Peyer's patch (tissue), 4 donors: ENCODE measurements around the gene CALCOCO1. TPM values are rescaled to one million over a fixed set of nuclear protein-coding genes. Genes with fewer than 3 reads are reported as not detected.

Experiments used
- DNase-seq, 3 donors: peaks; one replicate each; pipeline ENCODE4 v3.0.0-alpha.2; 2017 to 2019
- H3K27ac ChIP-seq, 4 donors: fragments of 200-600 bp; sonication (generic); one replicate each; pipeline ENCODE4 v1.5.1; 2016 to 2019
- H3K27me3 ChIP-seq, 2 donors: fragments of 200-600 bp; sonication (generic); one replicate each; pipeline ENCODE4 v1.5.1; 2019
- H3K36me3 ChIP-seq, 3 donors: fragments of 200-600 bp; sonication (generic); one replicate each; pipeline ENCODE4 v1.5.1; 2016 to 2019
- H3K4me1 ChIP-seq, 4 donors: fragments of 200-600 bp; sonication (generic); one replicate each; pipeline ENCODE4 v1.5.1; 2016 to 2019
- H3K4me3 ChIP-seq, 4 donors: fragments of 200-600 bp; sonication (generic); 1 replicate in 3 of 4; 2 replicates in 1 of 4; pipeline ENCODE4 v1.5.1; 2016 to 2019; ENCODE audit warnings: mild to moderate bottlenecking in 1 of 4
- H3K9me3 ChIP-seq, 4 donors: fragments of 200-600 bp; sonication (generic); one replicate each; pipeline ENCODE4 v1.5.1; 2016 to 2019; ENCODE audit warnings: mild to moderate bottlenecking in 1 of 4
- POLR2A ChIP-seq, 2 donors: fragments of 450-650 bp; IDR thresholded peaks; one replicate each; pipeline ENCODE4 v1.5.1; 2017; ENCODE audit warnings: antibody characterized with exemption in 2 of 2, mild to moderate bottlenecking in 2 of 2, moderate library complexity in 2 of 2
- total RNA-seq, 4 donors: library from RNA; depleted of rRNA; stranded (reverse); fragments of >200 nt; gene quantifications; one replicate each; pipeline ENCODE4 v1.1.0, GENCODE V29; 2016
- TF ChIP-seq, protein P1 (sequence below), 6 experiments: fragments of 450-650 bp in 4 of 6; fragments of 200-600 bp in 2 of 6; sonication (generic) in 1 of 6; IDR thresholded peaks; one replicate each; pipeline ENCODE4 v1.5.1; 2017 to 2019; ENCODE audit warnings: antibody characterized with exemption in 6 of 6, mild to moderate bottlenecking in 3 of 6, moderate library complexity in 1 of 6

CALCOCO1 gene, protein sequence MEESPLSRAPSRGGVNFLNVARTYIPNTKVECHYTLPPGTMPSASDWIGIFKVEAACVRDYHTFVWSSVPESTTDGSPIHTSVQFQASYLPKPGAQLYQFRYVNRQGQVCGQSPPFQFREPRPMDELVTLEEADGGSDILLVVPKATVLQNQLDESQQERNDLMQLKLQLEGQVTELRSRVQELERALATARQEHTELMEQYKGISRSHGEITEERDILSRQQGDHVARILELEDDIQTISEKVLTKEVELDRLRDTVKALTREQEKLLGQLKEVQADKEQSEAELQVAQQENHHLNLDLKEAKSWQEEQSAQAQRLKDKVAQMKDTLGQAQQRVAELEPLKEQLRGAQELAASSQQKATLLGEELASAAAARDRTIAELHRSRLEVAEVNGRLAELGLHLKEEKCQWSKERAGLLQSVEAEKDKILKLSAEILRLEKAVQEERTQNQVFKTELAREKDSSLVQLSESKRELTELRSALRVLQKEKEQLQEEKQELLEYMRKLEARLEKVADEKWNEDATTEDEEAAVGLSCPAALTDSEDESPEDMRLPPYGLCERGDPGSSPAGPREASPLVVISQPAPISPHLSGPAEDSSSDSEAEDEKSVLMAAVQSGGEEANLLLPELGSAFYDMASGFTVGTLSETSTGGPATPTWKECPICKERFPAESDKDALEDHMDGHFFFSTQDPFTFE
- total RNA-seq, result 100 to 1,000 TPM in 3 of 4 donors, 10 to 100 TPM in 1; 79.7 to 342 (median 175) TPM

DNA sequence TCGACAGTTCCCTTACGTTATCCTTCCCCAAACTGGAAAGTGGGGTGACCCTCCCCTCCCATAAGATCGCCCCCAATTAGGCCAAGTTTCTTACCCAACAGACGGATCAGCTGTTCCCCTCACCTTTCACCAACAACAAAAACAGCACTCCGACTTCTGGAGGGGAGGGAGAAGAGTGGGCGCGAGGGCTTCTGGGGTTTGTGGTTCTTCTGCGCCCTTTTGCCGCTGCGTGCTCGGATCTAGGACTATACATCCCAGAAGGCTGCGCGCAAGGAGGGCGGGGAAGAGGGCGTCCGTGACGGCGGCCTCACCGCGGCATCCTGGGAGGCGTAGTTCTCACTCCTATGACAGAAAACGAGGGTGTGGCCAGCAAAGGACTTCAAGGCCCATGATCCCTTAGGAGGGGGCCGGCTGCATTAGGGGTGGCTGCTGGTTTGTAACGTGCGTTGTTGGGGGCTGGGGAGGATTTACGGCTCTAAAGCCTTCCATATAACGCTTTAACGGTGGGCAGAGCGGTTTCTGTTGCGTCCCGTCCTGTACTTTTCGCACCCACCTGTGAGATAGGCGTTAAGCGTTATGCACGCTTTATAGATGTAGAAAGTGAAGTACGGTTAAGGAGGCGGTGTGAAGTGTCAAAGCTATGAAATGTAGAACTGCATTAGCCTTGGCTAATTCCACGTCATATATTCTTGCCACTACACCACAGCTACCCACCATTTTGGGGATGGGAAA lies at the start of gene CALCOCO1:
Gene CALCOCO1 (minus strand): TSS at position 143 of the 732 bp plus-strand sequence. CDS start 2,210 bp downstream, outside the sequence.
- Histone ChIP-seq H3K27ac (peak within 1 kb of the TSS; percentile 52 to 70 (median 68)), H3K4me1 (peaks cover 0 to 14% (median 5%) of the 10 kb centered on the region in 4 donors), H3K27me3 (no peaks in the 10 kb centered on the region), H3K36me3 (peaks cover 0 to 25% (median 0%) of the 10 kb centered on the region in 3 donors), H3K9me3 (no peaks in the 10 kb centered on the region), H3K4me3 (peak within 1 kb of the TSS; percentile 50 to 85 (median 62))
- TF ChIP-seq, protein P1, sequence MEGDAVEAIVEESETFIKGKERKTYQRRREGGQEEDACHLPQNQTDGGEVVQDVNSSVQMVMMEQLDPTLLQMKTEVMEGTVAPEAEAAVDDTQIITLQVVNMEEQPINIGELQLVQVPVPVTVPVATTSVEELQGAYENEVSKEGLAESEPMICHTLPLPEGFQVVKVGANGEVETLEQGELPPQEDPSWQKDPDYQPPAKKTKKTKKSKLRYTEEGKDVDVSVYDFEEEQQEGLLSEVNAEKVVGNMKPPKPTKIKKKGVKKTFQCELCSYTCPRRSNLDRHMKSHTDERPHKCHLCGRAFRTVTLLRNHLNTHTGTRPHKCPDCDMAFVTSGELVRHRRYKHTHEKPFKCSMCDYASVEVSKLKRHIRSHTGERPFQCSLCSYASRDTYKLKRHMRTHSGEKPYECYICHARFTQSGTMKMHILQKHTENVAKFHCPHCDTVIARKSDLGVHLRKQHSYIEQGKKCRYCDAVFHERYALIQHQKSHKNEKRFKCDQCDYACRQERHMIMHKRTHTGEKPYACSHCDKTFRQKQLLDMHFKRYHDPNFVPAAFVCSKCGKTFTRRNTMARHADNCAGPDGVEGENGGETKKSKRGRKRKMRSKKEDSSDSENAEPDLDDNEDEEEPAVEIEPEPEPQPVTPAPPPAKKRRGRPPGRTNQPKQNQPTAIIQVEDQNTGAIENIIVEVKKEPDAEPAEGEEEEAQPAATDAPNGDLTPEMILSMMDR (IDR thresholded peaks at IDR 0.05), result no peak
- peak in 1 of 2 donors; percentile 40 for TF ChIP-seq POLR2A (IDR thresholded peaks at IDR 0.05)
- peak; percentile 97 to 99 (median 98) for DNase-seq

DNA sequence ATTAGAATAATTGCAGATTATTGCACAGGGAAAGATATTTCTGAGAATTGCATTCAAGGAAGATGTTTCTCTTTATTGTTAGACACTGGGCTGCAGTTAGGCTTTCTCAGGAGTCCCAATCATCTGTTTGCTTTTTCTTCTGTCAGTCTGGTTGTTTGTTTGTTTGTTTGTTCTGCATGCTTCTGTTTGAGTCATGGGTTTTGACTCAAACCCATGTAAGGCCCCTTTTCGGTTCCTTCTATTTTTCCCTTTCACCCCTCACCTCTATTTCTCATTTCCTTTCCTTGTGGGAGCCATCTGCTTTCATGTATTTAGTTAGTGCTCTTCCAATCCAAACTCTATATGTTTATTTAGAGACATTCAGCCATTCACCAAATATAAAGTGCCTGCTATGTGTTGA lies 49.6 kb upstream of the CALCOCO1 start:
- no peak overlapping the region for H3K4me3 ChIP-seq
- no peak overlapping the region for H3K27ac ChIP-seq
- no peak for TF ChIP-seq POLR2A (IDR thresholded peaks at IDR 0.05)
- TF ChIP-seq, protein P1 (IDR thresholded peaks at IDR 0.05), result no peak
- no peaks in the 10 kb centered on the region for H3K4me1 ChIP-seq
- DNase-seq, result no peak
- H3K27me3 ChIP-seq, result no peaks in the 10 kb centered on the region
- no peaks in the 10 kb centered on the region for H3K9me3 ChIP-seq
- H3K36me3 ChIP-seq, result no peaks in the 10 kb centered on the region

DNA sequence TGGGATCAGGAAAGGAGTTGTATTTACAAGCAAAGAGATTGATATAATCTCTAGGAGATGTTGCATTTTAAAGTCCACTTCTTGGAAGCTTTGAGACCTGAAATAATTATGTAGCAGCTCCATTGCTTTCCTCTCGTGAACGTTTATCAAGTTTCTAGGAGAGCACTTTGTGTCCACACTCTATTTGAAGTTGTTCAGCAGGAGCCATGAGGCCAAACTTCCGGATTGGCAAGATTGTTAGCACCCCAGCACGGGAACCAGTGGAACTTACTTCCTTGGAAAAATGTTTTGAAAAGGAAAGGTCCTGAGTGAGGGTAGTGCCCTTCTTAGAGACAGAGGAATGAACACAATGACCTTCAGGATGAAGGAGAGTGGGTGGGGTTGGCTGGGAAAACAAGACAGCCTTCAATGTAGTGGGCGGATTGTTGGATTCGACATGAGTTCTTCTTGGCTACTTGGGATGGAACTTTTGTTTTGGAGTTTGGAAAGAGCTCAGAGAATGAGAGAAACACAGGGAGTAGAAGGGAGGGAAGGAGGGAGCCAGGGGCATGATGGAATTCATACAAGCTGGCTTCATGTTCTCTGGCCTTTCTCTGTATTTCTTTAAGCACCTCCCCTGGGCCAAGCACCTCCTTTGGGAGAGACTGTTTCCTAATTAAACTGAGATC lies 48.4 kb upstream of the CALCOCO1 start:
- TF ChIP-seq, protein P1 (IDR thresholded peaks at IDR 0.05), result no peak
- no peak for TF ChIP-seq POLR2A (IDR thresholded peaks at IDR 0.05)
- H3K27ac ChIP-seq, result no peak overlapping the region
- no peak for DNase-seq
- H3K9me3 ChIP-seq, result no peaks in the 10 kb centered on the region
- no peaks in the 10 kb centered on the region for H3K4me1 ChIP-seq
- no peaks in the 10 kb centered on the region for H3K36me3 ChIP-seq
- H3K27me3 ChIP-seq, result no peaks in the 10 kb centered on the region
- no peak overlapping the region for H3K4me3 ChIP-seq

DNA sequence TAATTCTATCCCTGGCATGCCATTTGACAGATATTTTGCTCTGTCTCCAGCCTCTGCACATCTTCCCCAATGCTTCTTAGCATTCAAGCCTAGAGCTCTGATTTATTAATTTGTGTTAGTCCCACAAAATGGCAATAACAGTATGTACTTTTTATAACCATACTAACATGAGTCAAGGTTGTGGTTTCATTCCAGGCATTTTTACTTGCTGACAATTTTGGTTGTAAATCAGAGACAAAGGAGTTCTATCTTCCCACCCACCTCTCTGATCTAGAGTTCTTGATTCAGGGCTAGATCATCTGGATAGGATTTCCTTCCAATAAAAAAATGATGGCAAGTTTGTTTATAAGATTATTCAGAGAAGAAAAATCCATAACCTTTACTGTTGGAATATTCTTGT lies 43.0 kb upstream of the CALCOCO1 start:
- H3K27ac ChIP-seq, result no peak overlapping the region
- no peaks in the 10 kb centered on the region for H3K9me3 ChIP-seq
- TF ChIP-seq, protein P1 (IDR thresholded peaks at IDR 0.05), result no peak
- no peak for TF ChIP-seq POLR2A (IDR thresholded peaks at IDR 0.05)
- no peaks in the 10 kb centered on the region for H3K36me3 ChIP-seq
- H3K4me3 ChIP-seq, result no peak overlapping the region
- DNase-seq, result no peak
- no peaks in the 10 kb centered on the region for H3K27me3 ChIP-seq
- no peaks in the 10 kb centered on the region for H3K4me1 ChIP-seq

DNA sequence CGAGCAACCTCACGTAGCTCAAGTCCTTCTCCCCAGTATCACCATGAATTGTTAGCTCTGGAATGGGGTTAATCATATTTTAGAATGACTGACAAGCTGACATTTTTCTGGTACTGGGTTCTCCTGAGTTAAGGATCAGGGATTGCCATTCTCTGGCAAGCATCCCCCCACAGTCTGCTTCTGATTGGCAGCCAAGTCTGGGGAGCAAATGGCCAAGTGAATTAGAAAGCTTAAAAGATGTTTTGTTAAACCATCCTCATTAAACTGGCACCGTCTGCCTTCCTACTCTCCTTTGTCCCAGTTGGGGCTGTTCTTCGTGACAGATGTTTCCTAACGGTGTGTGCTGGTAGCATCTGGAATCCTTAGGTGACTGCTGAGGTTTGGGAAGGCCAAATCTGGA lies 41.7 kb upstream of the CALCOCO1 start:
- H3K36me3 ChIP-seq, result no peaks in the 10 kb centered on the region
- no peaks in the 10 kb centered on the region for H3K4me1 ChIP-seq
- TF ChIP-seq, protein P1 (IDR thresholded peaks at IDR 0.05), result no peak
- TF ChIP-seq POLR2A (IDR thresholded peaks at IDR 0.05), result no peak
- H3K4me3 ChIP-seq, result no peak overlapping the region
- no peak overlapping the region for H3K27ac ChIP-seq
- DNase-seq, result no peak
- no peaks in the 10 kb centered on the region for H3K9me3 ChIP-seq
- no peaks in the 10 kb centered on the region for H3K27me3 ChIP-seq
